Muscle layer of duodenum (tissue), 2 donors: Measurements from ENCODE around the gene IST1.

Experiments used
- H3K27ac ChIP-seq: one replicate; pipeline ENCODE4 v1.7.0; 2013; ENCODE audit warnings: mild to moderate bottlenecking, low read length
- H3K27me3 ChIP-seq: one replicate; pipeline ENCODE4 v1.7.0; 2013; ENCODE audit warnings: low read depth, mild to moderate bottlenecking, control low read depth, low read length
- H3K36me3 ChIP-seq, 2 donors: one replicate each; pipeline ENCODE4 v1.7.0; 2013; ENCODE audit warnings: low read length in 2 of 2, control low read depth in 1 of 2, mild to moderate bottlenecking in 1 of 2; ENCODE audit not compliant: insufficient read depth in 2 of 2, control insufficient read depth in 1 of 2
- H3K4me1 ChIP-seq, 2 donors: one replicate each; pipeline ENCODE4 v1.7.0; 2013; ENCODE audit warnings: low read length in 2 of 2, mild to moderate bottlenecking in 2 of 2, control low read depth in 1 of 2, moderate library complexity in 1 of 2; ENCODE audit not compliant: insufficient read depth in 2 of 2, control insufficient read depth in 1 of 2
- H3K4me3 ChIP-seq, 2 donors: one replicate each; pipeline ENCODE4 v1.7.0; 2013; ENCODE audit warnings: low read length in 2 of 2, low read depth in 1 of 2, mild to moderate bottlenecking in 1 of 2
- H3K9me3 ChIP-seq, 2 donors: one replicate each; pipeline ENCODE4 v1.7.0; 2013; ENCODE audit warnings: low read length in 2 of 2, control low read depth in 1 of 2, mild to moderate bottlenecking in 1 of 2; ENCODE audit not compliant: control insufficient read depth in 1 of 2
- donor health status: healthy.

The IST1 gene

GRCh38 chr16:71920658-71921057 lies 25.3 kb downstream of the IST1 start:
- Histone ChIP-seq H3K9me3 (no peaks in the 10 kb centered on the region), H3K36me3 (peaks cover 56 to 62% of the 10 kb centered on the region in 2 donors), H3K4me1 (peaks cover 0 to 29% of the 10 kb centered on the region in 2 donors), H3K27me3 (no peaks in the 10 kb centered on the region), H3K27ac (no peak overlapping the region), H3K4me3 (no peak overlapping the region)

GRCh38 chr16:71923941-71924690 lies 28.8 kb downstream of the IST1 start:
- Histone ChIP-seq H3K27me3 (no peaks in the 10 kb centered on the region), H3K9me3 (no peaks in the 10 kb centered on the region), H3K4me3 (no peak overlapping the region), H3K36me3 (peaks cover 54 to 63% of the 10 kb centered on the region in 2 donors), H3K4me1 (peaks cover 0 to 33% of the 10 kb centered on the region in 2 donors), H3K27ac (no peak overlapping the region)

- H3K4me3 ChIP-seq = no peak overlapping the region
- H3K27ac ChIP-seq = no peak overlapping the region
- H3K27me3 ChIP-seq = no peaks in the 10 kb centered on the region
- peaks cover 0 to 34% of the 10 kb centered on the region in 2 donors for H3K4me1 ChIP-seq
- H3K9me3 ChIP-seq = no peaks in the 10 kb centered on the region
- peaks cover 50 to 57% of the 10 kb centered on the region in 2 donors for H3K36me3 ChIP-seq
These were observed 29.4 kb downstream of the IST1 start for GRCh38 chr16:71924710-71925109.

GRCh38 chr16:71927383-71927782 lies 32.1 kb downstream of the IST1 start:
- Histone ChIP-seq H3K4me1 (peaks cover 0 to 46% of the 10 kb centered on the region in 2 donors), H3K4me3 (no peak overlapping the region), H3K27me3 (no peaks in the 10 kb centered on the region), H3K36me3 (peaks cover 33 to 35% of the 10 kb centered on the region in 2 donors), H3K27ac (peak overlapping the region; percentile 70), H3K9me3 (no peaks in the 10 kb centered on the region)

GRCh38 chr16:71927787-71928186 lies 32.5 kb downstream of the IST1 start:
- Histone ChIP-seq H3K36me3 (peaks cover 29 to 35% of the 10 kb centered on the region in 2 donors), H3K9me3 (no peaks in the 10 kb centered on the region), H3K27me3 (no peaks in the 10 kb centered on the region), H3K27ac (peak overlapping the region; percentile 67), H3K4me1 (peaks cover 0 to 46% of the 10 kb centered on the region in 2 donors), H3K4me3 (peak overlapping the region in 1 of 2 donors; percentile 37)

- no peaks in the 10 kb centered on the region for H3K9me3 ChIP-seq
- no peaks in the 10 kb centered on the region for H3K27me3 ChIP-seq
- H3K4me3 ChIP-seq = no peak overlapping the region
- H3K36me3 ChIP-seq = peaks cover 24 to 30% of the 10 kb centered on the region in 2 donors
- H3K27ac ChIP-seq = peak overlapping the region; percentile 67
- peaks cover 0 to 46% of the 10 kb centered on the region in 2 donors for H3K4me1 ChIP-seq
These were observed 33.7 kb downstream of the IST1 start for GRCh38 chr16:71929048-71929447.

GRCh38 chr16:71930013-71930563 lies 34.8 kb downstream of the IST1 start:
- no peak overlapping the region for H3K27ac ChIP-seq
- no peak overlapping the region for H3K4me3 ChIP-seq
- peaks cover 20 to 29% of the 10 kb centered on the region in 2 donors for H3K36me3 ChIP-seq
- H3K9me3 ChIP-seq = no peaks in the 10 kb centered on the region
- no peaks in the 10 kb centered on the region for H3K27me3 ChIP-seq
- peaks cover 0 to 52% of the 10 kb centered on the region in 2 donors for H3K4me1 ChIP-seq

GRCh38 chr16:71931001-71931400 lies 35.7 kb downstream of the IST1 start:
- Histone ChIP-seq H3K36me3 (peaks cover 20 to 29% of the 10 kb centered on the region in 2 donors), H3K4me3 (no peak overlapping the region), H3K27me3 (no peaks in the 10 kb centered on the region), H3K27ac (no peak overlapping the region), H3K9me3 (no peaks in the 10 kb centered on the region), H3K4me1 (peaks cover 0 to 52% of the 10 kb centered on the region in 2 donors)

- H3K4me3 ChIP-seq = no peak overlapping the region
- H3K4me1 ChIP-seq = peaks cover 0 to 49% of the 10 kb centered on the region in 2 donors
- no peaks in the 10 kb centered on the region for H3K9me3 ChIP-seq
- H3K36me3 ChIP-seq = peaks cover 20 to 29% of the 10 kb centered on the region in 2 donors
- H3K27me3 ChIP-seq = no peaks in the 10 kb centered on the region
- H3K27ac ChIP-seq = no peak overlapping the region
These were observed 36.3 kb downstream of the IST1 start for GRCh38 chr16:71931599-71931998.

- no peaks in the 10 kb centered on the region for H3K9me3 ChIP-seq
- H3K27ac ChIP-seq = no peak overlapping the region
- H3K4me1 ChIP-seq = peaks cover 0 to 35% of the 10 kb centered on the region in 2 donors
- H3K36me3 ChIP-seq = peaks cover 16 to 24% of the 10 kb centered on the region in 2 donors
- no peak overlapping the region for H3K4me3 ChIP-seq
- H3K27me3 ChIP-seq = no peaks in the 10 kb centered on the region
These were observed 37.7 kb downstream of the IST1 start for GRCh38 chr16:71933017-71933416.

GRCh38 chr16:71933913-71934695 lies 38.8 kb downstream of the IST1 start:
- Histone ChIP-seq H3K27me3 (no peaks in the 10 kb centered on the region), H3K36me3 (peaks cover 10 to 13% of the 10 kb centered on the region in 2 donors), H3K4me3 (no peak overlapping the region), H3K27ac (no peak overlapping the region), H3K9me3 (no peaks in the 10 kb centered on the region), H3K4me1 (peaks cover 0 to 24% of the 10 kb centered on the region in 2 donors)
